HFF-Myc (cell line): Measurements from ENCODE around the gene PIEZO1.
A peak's percentile ranks its signal among the peaks of the same experiment; 100 is the strongest.

ENCODE experiments used
- DNase-seq: peaks from one replicate; pipeline ENCODE4 v3.0.0-alpha.2; 2011; ENCODE audit warnings: low read depth; ENCODE audit errors: extremely low read depth
- H3K4me3 ChIP-seq: replicated peaks from 2 replicates; pipeline ENCODE4 v1.5.1; 2011; ENCODE audit warnings: low read depth, mild to moderate bottlenecking, control low read depth, low read length
- TF ChIP-seq, protein P1 (sequence below): IDR thresholded peaks from 2 replicates; pipeline ENCODE4 v1.5.1; 2012; ENCODE audit warnings: mild to moderate bottlenecking, low read depth, low read length, control low read depth; ENCODE audit errors: missing control alignments

Gene PIEZO1

GRCh38 chr16:88807142-88807625, 22.2 kb upstream of the PIEZO1 start:
- TF ChIP-seq, protein P1, sequence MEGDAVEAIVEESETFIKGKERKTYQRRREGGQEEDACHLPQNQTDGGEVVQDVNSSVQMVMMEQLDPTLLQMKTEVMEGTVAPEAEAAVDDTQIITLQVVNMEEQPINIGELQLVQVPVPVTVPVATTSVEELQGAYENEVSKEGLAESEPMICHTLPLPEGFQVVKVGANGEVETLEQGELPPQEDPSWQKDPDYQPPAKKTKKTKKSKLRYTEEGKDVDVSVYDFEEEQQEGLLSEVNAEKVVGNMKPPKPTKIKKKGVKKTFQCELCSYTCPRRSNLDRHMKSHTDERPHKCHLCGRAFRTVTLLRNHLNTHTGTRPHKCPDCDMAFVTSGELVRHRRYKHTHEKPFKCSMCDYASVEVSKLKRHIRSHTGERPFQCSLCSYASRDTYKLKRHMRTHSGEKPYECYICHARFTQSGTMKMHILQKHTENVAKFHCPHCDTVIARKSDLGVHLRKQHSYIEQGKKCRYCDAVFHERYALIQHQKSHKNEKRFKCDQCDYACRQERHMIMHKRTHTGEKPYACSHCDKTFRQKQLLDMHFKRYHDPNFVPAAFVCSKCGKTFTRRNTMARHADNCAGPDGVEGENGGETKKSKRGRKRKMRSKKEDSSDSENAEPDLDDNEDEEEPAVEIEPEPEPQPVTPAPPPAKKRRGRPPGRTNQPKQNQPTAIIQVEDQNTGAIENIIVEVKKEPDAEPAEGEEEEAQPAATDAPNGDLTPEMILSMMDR: no peak
- no peak for DNase-seq
- H3K4me3 ChIP-seq: no peak overlapping the region

- TF ChIP-seq, protein P1: no peak
- DNase-seq: no peak
- no peak overlapping the region for H3K4me3 ChIP-seq
These were observed 21.6 kb upstream of the PIEZO1 start for GRCh38 chr16:88806491-88807111.

DNA sequence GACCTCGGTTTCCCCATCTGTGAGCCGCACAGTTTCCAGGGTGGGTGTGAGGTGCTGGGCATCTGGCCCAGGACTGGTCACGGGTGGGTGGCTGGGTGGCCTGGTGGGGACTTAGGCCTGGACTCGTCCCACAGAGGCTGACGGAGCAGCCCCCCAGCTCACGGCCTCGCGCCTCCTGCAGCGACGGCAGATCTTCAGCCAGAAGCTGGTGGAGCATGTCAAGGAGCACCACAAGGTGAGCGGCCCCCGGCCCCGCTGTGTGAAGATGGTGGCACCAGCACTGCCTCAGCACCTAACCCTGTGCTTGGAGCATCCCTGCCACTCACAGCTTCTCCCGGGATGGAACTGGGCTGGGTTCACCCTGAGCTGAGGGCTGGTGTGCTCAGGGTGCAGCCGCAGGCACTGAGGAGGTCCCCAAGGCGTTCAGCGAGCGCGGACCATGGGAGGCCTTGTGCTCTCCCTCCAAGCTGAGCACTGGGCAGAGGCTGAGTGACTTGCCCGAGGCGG, 20.9 kb upstream of the PIEZO1 start:
- TF ChIP-seq, protein P1: no peak
- no peak for DNase-seq
- H3K4me3 ChIP-seq: peak overlapping the region; percentile 77

DNA sequence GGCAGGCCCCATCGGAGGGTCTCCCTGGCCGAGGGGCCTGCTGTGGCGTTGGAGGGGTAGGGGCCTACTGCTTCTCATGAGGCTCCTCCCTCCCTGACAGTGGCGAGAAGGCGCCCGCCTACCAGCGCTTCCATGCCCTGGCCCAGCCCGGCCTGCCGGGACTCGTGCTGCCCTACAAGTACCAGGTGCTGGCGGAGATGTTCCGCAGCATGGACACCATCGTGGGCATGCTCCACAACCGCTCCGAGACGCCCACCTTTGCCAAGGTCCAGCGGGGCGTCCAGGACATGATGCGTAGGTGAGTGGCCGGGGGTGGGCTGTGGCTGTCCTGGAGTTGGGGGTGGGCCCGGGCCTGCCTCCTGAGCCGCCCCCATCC, 20.3 kb upstream of the PIEZO1 start:
- TF ChIP-seq, protein P1: no peak

DNA sequence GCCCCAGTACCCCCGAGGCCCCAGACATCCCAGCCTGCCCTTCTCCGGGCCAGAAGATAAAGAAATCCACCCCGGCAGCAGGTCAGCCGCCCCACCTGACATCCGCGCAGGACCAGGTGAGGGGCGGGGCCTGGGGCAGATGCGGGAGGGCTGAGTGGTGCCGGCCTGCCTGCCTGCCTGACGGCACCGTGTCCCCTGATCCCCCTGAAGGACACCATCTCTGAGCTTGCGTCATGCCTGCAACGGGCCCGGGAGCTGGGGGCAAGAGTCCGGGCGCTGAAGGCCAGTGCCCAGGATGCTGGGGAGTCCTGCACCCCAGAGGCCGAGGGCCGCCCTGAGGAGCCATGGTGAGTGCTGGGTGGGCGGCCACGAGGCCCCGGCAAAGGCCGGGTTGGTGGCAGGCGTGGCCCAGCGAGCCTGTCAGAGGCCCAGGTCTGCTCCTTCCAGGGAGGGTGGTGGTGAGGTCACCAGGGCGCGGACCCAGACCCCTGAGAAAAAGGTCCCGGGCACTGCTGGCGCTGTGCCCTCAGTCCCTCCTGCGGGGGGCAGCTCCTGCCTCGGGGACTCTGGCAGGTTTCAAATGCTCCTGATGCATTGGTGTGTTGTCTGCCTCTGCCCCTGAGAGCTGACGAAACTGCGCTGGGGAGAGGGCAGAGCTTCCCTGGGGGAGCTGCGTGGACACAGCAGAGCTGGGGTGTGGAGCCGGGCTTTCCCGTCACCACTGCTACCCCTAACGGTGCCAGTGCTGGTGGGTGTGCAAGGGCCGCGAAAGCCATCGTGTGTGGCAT, 19.7 kb upstream of the PIEZO1 start:
- no peak for DNase-seq
- TF ChIP-seq, protein P1: no peak

More for the DNA sequence above, 20.3 kb upstream of the PIEZO1 start:
- peak overlapping the region; percentile 77 for H3K4me3 ChIP-seq
- DNase-seq: no peak

DNA sequence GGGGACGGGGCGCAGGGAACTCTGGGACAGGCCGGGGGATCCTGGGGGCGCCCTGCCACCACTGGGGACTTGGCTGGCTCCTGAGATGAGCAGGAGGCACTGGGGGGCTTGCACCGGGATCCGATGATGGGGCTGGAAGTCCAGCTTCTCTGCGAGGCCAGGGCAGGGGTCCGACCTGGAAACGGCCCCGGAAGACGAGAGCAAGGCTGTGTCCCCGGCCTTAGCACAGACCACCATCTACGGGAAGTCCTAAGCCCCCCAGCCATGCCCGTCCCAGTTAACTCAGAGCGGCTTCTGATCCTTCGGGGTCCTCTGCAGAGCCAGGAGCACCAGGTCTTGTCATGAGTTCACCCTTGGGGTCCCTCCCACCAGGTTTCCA, 19.1 kb upstream of the PIEZO1 start:
- DNase-seq: no peak
- H3K4me3 ChIP-seq: peak overlapping the region; percentile 77
- TF ChIP-seq, protein P1: no peak

More for the DNA sequence above, 19.7 kb upstream of the PIEZO1 start:
- H3K4me3 ChIP-seq: peak overlapping the region; percentile 77
